Ectodermal cell (in vitro differentiated cells): Measurements from ENCODE around the gene ZNF341.

Experiments used
- H3K27ac ChIP-seq: 2 replicates; pipeline ENCODE4 v1.7.0; 2013; ENCODE audit warnings: mild to moderate bottlenecking, low read depth, low read length; ENCODE audit not compliant: insufficient read depth, poor library complexity, severe bottlenecking
- H3K27me3 ChIP-seq: 2 replicates; pipeline ENCODE4 v1.7.0; 2013; ENCODE audit warnings: mild to moderate bottlenecking, low read length; ENCODE audit not compliant: insufficient read depth, control insufficient read depth, poor library complexity, severe bottlenecking
- H3K36me3 ChIP-seq: one replicate; pipeline ENCODE4 v1.7.0; 2013; ENCODE audit warnings: low read length; ENCODE audit not compliant: control insufficient read depth, insufficient read depth
- H3K4me1 ChIP-seq: one replicate; pipeline ENCODE4 v1.7.0; 2013; ENCODE audit warnings: low read length; ENCODE audit not compliant: control insufficient read depth, insufficient read depth
- H3K4me3 ChIP-seq: 2 replicates; pipeline ENCODE4 v1.7.0; 2013; ENCODE audit warnings: low read depth, low read length, control low read depth; ENCODE audit not compliant: insufficient read depth
- H3K9me3 ChIP-seq: 2 replicates; pipeline ENCODE4 v1.7.0; 2013; ENCODE audit warnings: mild to moderate bottlenecking, low read length, moderate library complexity; ENCODE audit not compliant: control insufficient read depth
- WGBS, 2 experiments: methylation state at CpG; one replicate each; pipeline ENCODE4 v1.1.7; 2013; ENCODE audit warnings: missing lambda C conversion rate in 2 of 2; 5-methylcytosine and 5-hydroxymethylcytosine counted together

Gene ZNF341

DNA sequence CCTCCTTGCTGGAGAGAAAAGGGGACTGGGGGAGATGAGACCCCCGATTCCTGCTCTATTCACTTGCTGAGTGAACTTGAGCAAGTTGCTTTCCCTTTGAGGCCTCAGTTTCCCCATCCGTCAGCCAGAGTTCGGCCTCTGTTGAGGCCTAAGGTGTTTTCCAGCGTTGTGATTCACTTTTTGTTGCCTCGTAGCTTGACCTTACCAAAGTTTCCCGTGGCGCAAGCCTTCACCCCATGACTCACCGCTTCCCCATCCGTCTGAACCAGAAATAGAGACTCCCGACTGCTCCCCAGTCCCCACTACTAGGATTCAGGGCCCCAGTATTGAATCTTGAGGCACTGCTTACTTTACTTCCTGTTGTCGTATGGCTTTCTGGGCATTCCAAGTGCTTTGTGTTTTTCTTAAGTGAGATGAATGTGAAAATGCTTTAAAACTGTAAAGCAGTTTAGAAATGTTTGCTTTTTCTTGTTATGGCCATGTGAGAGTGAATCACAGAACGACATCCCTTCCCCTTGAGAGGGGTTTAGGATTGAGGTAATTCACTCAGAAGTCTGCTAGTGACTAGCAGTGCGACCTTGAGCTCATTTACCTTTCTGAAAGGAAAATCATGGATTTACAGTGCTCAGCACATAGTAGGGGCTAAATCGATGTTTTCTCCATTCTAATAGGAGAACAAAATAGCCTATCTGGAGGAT lies 80.5 kb downstream of the ZNF341 start:
- peak overlapping the region; percentile 85 for H3K4me3 ChIP-seq
- 16 to 18% methylated on average over 14 of the region's 14 CpGs for WGBS, 2 experiments
- no peaks in the 10 kb centered on the region for H3K9me3 ChIP-seq
- no peaks in the 10 kb centered on the region for H3K27me3 ChIP-seq
- peaks cover 12% of the 10 kb centered on the region for H3K4me1 ChIP-seq
- H3K27ac ChIP-seq = peak overlapping the region; percentile 23
- no peaks in the 10 kb centered on the region for H3K36me3 ChIP-seq

DNA sequence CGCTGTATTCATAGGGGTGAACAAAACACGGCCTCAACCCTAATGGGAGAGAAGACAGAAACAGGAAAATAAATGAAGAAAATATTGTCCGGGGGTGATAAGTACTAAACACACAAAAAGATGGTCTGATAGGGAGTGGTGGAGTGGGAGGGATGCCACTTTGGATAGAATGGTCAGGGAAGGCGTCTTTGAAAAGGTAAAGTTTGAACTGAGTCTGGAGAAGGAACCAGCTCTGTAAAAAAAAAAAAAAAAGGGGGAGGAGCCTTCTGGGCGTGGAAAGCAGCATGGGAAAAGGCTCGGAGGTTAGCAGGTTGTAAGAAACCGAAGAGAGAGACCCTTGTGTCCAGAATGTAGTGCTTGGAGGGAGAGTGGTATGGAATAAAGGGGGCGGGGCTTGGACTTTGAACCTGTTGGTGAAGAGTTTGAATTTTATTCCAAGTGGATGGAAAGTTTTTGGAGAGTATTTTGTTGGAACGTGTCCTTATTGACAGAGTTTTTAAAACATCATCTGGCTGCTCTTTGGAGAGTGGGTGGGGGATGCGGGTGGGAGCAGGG lies 81.2 kb downstream of the ZNF341 start:
- Histone ChIP-seq H3K27me3 (no peaks in the 10 kb centered on the region), H3K4me1 (peaks cover 12% of the 10 kb centered on the region), H3K9me3 (no peaks in the 10 kb centered on the region), H3K36me3 (no peaks in the 10 kb centered on the region), H3K27ac (no peak overlapping the region), H3K4me3 (peak overlapping the region; percentile 85)
- 48 to 49% methylated on average over 10 of the region's 10 CpGs for WGBS, 2 experiments

DNA sequence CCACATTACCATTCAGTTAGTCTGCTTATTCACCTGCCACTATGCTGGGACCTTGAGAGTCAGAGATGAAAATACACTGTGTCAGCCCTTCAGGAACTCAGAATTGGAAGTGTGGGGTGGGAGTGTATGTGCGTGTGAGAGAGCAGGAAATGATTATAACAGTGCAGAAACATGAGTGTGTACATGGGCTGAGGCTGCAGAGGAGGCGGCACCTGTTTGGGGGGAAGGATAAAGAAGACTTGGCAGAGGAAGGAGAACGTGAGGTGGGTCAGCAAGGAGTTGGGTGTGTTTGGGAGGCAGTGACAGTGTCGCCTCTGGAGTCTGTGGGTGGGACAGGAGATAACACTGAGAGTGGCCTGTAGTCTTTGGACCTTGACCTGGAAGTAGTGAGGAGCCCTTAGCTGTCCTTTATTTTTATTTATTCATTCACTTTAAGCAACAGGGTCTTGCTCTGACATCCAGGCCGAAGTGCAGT lies 82.5 kb downstream of the ZNF341 start:
- H3K4me3 ChIP-seq = no peak overlapping the region
- no peak overlapping the region for H3K27ac ChIP-seq
- H3K27me3 ChIP-seq = no peaks in the 10 kb centered on the region
- H3K9me3 ChIP-seq = no peaks in the 10 kb centered on the region
- no peaks in the 10 kb centered on the region for H3K36me3 ChIP-seq
- H3K4me1 ChIP-seq = peaks cover 12% of the 10 kb centered on the region
- whole genome bisulfite sequencing, 2 experiments = 94 to 95% methylated on average over 5 of the region's 5 CpGs

DNA sequence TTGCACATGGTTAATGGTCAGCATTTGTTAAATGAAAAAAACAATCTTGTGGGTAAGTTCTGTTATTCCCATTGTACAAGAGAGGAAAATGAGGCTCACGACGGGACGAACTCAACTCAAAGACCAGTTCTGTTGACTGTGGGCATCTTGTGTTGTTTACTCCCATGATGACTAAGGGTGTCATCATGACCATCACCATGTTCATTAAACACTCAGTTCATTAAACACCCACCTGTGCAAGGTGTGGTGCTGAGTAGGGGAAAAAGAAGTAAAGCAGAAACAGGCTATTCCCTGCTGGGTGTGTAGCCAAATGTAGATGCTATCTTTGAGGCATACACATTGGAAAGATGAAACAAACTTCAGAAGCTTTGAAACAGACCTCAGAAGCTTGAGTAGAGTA lies 83.9 kb downstream of the ZNF341 start:
- H3K9me3 ChIP-seq = no peaks in the 10 kb centered on the region
- 94 to 95% methylated on average over 3 of the region's 3 CpGs for WGBS, 2 experiments
- H3K27me3 ChIP-seq = no peaks in the 10 kb centered on the region
- no peak overlapping the region for H3K27ac ChIP-seq
- H3K36me3 ChIP-seq = no peaks in the 10 kb centered on the region
- H3K4me3 ChIP-seq = no peak overlapping the region
- H3K4me1 ChIP-seq = peaks cover 12% of the 10 kb centered on the region

DNA sequence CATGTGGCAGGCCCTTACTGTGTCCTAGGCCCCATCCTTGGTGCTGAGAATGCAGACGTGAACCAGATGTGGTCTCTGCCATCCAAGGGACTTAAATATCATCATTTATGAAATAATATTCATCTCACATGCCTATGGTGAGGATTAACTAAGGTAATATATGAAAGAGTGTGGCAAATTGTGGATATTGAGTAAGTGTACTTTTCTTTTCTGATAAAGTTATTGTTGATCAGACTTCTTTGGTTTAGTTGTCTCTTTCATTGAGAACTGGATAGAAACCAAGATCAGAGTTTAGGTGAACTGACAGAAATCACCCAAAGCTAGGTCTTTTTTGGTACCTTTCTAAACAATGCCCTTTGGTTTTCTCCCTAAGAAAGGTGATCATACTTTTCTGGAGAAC lies 84.4 kb downstream of the ZNF341 start:
- Histone ChIP-seq H3K4me1 (peaks cover 12% of the 10 kb centered on the region), H3K36me3 (no peaks in the 10 kb centered on the region), H3K9me3 (no peaks in the 10 kb centered on the region), H3K4me3 (no peak overlapping the region), H3K27me3 (no peaks in the 10 kb centered on the region), H3K27ac (no peak overlapping the region)
- 100% methylated on average over 1 of the region's 1 CpG; no CpG with 5 or more reads in 1 of the 2 experiments for WGBS, 2 experiments

DNA sequence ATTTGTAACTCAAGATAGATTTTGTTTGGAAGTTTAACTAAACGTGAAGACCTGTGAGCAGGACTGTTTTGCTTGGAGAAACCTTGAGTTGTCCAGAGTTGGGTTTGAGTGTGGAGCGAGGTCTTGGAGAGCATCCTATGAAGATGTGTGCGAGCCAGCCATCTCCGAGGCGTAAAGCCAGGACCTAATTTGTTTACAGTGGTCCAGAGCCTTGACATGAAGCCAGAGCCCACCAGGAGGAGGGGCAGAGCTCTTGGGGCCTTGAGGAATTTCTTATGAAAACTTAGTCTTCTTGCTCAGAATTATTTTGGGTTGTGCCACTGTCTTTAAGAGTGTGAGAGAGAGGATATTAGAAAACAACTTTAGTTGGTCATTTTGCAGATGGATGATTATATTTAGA lies 85.6 kb downstream of the ZNF341 start:
- H3K4me1 ChIP-seq = peaks cover 10% of the 10 kb centered on the region
- H3K27ac ChIP-seq = no peak overlapping the region
- no peak overlapping the region for H3K4me3 ChIP-seq
- 94 to 95% methylated on average over 5 of the region's 5 CpGs for WGBS, 2 experiments
- no peaks in the 10 kb centered on the region for H3K9me3 ChIP-seq
- no peaks in the 10 kb centered on the region for H3K36me3 ChIP-seq
- H3K27me3 ChIP-seq = no peaks in the 10 kb centered on the region

DNA sequence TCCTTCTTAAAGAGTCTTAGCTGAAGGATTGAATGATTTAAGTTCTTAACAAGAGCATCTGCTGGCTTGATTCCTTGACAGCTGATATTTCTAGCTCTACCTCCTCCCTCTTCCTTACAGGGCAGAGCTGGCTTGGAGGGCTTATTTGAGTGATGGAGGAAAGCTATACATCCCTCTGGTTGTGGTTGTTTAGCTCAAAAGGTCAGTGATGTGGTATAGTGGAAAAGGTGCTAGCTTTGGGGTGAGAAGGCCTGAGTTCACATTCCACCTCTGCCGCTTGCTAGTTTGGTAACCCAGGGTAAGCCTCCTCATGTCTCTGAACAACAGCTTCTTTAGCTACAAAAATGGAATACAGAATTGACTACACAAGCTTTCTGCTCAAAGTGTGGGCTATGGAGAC lies 87.7 kb downstream of the ZNF341 start:
- H3K36me3 ChIP-seq = no peaks in the 10 kb centered on the region
- H3K4me1 ChIP-seq = no peaks in the 10 kb centered on the region
- H3K9me3 ChIP-seq = no peaks in the 10 kb centered on the region
- H3K4me3 ChIP-seq = no peak overlapping the region
- H3K27me3 ChIP-seq = no peaks in the 10 kb centered on the region
- WGBS, 2 experiments = 96 to 100% methylated on average over 1 of the region's 1 CpG
- H3K27ac ChIP-seq = no peak overlapping the region

DNA sequence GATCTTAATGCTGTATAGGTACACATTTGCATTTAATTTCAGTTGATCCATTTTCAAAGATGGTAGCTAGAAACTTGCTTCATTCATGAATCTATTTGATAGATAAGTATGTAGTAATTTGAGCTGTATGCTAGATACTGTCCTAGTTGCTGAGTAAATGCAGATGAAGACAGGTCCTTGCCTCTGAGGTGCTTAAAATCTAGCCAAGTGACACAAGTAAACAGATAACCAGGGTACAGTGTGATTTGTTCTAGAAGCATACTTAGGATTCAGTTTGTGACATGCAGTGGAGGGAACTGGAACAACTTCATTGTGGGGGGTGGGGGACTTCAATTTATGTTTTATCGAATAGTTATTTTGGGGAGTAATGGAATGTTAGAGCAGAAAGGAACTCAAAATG lies 88.6 kb downstream of the ZNF341 start:
- Histone ChIP-seq H3K27me3 (no peaks in the 10 kb centered on the region), H3K4me1 (peaks cover 2% of the 10 kb centered on the region), H3K27ac (no peak overlapping the region), H3K36me3 (no peaks in the 10 kb centered on the region), H3K4me3 (no peak overlapping the region), H3K9me3 (no peaks in the 10 kb centered on the region)
- WGBS, 2 experiments = 92 to 94% methylated on average over 1 of the region's 1 CpG

DNA sequence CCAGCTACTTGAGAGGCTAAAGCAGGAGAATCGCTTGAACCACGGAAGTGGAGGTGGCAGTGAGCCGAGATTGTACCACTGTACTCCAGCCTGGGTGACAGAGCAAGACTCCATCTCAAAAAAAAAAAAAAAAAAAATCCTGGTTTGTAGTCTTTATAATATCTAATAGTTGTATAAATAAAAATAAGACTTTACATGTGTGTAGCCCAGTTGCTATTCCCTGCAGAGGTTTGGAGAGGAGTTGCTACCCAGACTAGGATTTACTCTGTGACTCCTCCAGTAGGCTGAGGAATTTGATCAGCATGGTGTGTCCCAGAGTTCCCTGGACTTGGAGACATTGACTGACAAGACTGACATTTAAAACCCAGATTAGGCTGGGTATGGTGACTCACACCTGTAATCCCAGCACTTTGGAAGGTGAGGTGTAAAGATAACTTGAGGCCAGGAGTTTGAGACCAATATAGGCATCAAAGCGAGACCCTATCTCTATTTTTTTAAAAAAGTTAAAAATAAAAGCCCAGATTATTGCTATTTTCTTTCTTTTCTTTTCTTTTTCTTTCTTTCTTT lies 89.6 kb downstream of the ZNF341 start:
- 79 to 83% methylated on average over 4 of the region's 4 CpGs for WGBS, 2 experiments
- Histone ChIP-seq H3K27me3 (no peaks in the 10 kb centered on the region), H3K36me3 (no peaks in the 10 kb centered on the region), H3K4me1 (peaks cover 6% of the 10 kb centered on the region), H3K27ac (no peak overlapping the region), H3K9me3 (no peaks in the 10 kb centered on the region), H3K4me3 (no peak overlapping the region)

DNA sequence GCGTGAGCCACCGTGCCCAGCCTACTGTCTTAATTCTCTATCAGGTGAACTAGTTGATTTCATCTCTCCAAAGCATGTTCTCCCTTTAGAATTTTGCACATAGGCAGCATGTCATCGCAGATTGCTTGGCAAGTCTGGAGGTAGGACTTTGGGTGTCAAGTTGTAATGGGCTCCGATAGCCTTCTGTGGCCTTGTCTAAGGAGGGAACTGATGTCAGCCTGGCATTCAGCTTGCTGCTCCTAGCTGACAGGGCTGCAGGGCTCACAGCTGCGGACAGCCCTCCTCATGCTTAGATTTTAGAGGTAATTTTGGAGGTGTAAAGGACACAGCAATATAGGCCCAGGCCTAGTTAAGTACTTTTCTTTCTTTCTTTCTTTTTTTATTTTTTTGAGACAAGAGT lies 90.6 kb downstream of the ZNF341 start:
- Histone ChIP-seq H3K9me3 (no peaks in the 10 kb centered on the region), H3K36me3 (no peaks in the 10 kb centered on the region), H3K27ac (no peak overlapping the region), H3K27me3 (no peaks in the 10 kb centered on the region), H3K4me3 (no peak overlapping the region), H3K4me1 (peaks cover 6% of the 10 kb centered on the region)
- WGBS, 2 experiments = 94 to 96% methylated on average over 5 of the region's 5 CpGs
